GM19463 (cell line): ENCODE measurements around the gene ZDHHC14.
A peak's percentile ranks its signal among the peaks of the same experiment; 100 is the strongest.

Experiments
- ATAC-seq: cut with Tn5 transposase; IDR thresholded peaks from one replicate; pipeline ENCODE4 v1.9.1; 2021; ENCODE audit warnings: mild to moderate bottlenecking, moderate library complexity; ENCODE audit not compliant: unreplicated experiment

Gene ZDHHC14

GRCh38 chr6:157513004-157513603 is 132.1 kb downstream of the ZDHHC14 start:
- ATAC-seq, result no peak

- no peak for ATAC-seq
These were observed 132.9 kb downstream of the ZDHHC14 start for GRCh38 chr6:157513619-157514485.

- no peak for ATAC-seq
These were observed 133.9 kb downstream of the ZDHHC14 start for GRCh38 chr6:157514659-157515496.

GRCh38 chr6:157516319-157517026 is 135.5 kb downstream of the ZDHHC14 start:
- peak; percentile 70 for ATAC-seq

GRCh38 chr6:157517601-157518359 is 136.8 kb downstream of the ZDHHC14 start:
- no peak for ATAC-seq

- no peak for ATAC-seq
These were observed 137.6 kb downstream of the ZDHHC14 start for GRCh38 chr6:157518397-157519250.

GRCh38 chr6:157519255-157520116 is 138.5 kb downstream of the ZDHHC14 start:
- ATAC-seq, result no peak

- ATAC-seq, result no peak
These were observed 139.1 kb downstream of the ZDHHC14 start for GRCh38 chr6:157520117-157520406.

- no peak for ATAC-seq
These were observed 139.8 kb downstream of the ZDHHC14 start for GRCh38 chr6:157520596-157521361.

GRCh38 chr6:157521362-157522335 is 140.7 kb downstream of the ZDHHC14 start:
- ATAC-seq, result no peak

GRCh38 chr6:157522472-157522871 is 141.5 kb downstream of the ZDHHC14 start:
- no peak for ATAC-seq

GRCh38 chr6:157524735-157525134 is 143.7 kb downstream of the ZDHHC14 start:
- no peak for ATAC-seq

GRCh38 chr6:157525292-157525889 is 144.4 kb downstream of the ZDHHC14 start:
- no peak for ATAC-seq

GRCh38 chr6:157525918-157526425 is 145.0 kb downstream of the ZDHHC14 start:
- no peak for ATAC-seq

- peak; percentile 77 for ATAC-seq
These were observed 146.5 kb downstream of the ZDHHC14 start for GRCh38 chr6:157527471-157527907.
